Renal cortex interstitium (tissue), 15 donors: ENCODE data around the gene OR51A2. TPM values are rescaled to one million over a fixed set of nuclear protein-coding genes. Genes with fewer than 3 reads are reported as not detected.
"Not testable (repeated sequence)": the region's sequence is repeated elsewhere in the genome, so short reads cannot be mapped to it uniquely, and the experiment has no call there.

Experiments used
- DNase-seq, 11 donors: peaks; one replicate each; pipeline ENCODE4 v3.0.0-alpha.2; 2013; ENCODE audit warnings: low read depth in 9 of 11, low spot score in 4 of 11; ENCODE audit errors: extremely low read depth in 1 of 11
- long read RNA-seq, 16 experiments: transcript quantifications; one replicate each; lab custom pipeline, GENCODE V29; 2026
- polyA plus RNA-seq, 3 donors: library from polyadenylated mRNA; unstranded; fragments of 120-200 nt; gene quantifications; one replicate each; pipeline ENCODE4 v1.2.1, GENCODE V29; 2013; ENCODE audit not compliant: insufficient read length in 3 of 3

Gene OR51A2, protein sequence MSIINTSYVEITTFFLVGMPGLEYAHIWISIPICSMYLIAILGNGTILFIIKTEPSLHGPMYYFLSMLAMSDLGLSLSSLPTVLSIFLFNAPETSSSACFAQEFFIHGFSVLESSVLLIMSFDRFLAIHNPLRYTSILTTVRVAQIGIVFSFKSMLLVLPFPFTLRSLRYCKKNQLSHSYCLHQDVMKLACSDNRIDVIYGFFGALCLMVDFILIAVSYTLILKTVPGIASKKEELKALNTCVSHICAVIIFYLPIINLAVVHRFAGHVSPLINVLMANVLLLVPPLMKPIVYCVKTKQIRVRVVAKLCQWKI
- not detected for polyA plus RNA-seq
- long read RNA-seq, donor 1: 0 reads
- long read RNA-seq, donor 2: 0 reads
- long read RNA-seq, donor 3: 0 reads
- long read RNA-seq, donor 4: 0 reads
- long read RNA-seq, donor 5: 0 reads
- long read RNA-seq, donor 6: 0 reads
- long read RNA-seq, donor 7: 0 reads
- long read RNA-seq, donor 8: 0 reads
- long read RNA-seq, donor 9: 0 reads
- long read RNA-seq, donor 10: 0 reads
- long read RNA-seq, donor 11: 0 reads
- long read RNA-seq, donor 12: 0 reads
- long read RNA-seq, donor 13: 0 reads
- long read RNA-seq, donor 14: 0 reads
- long read RNA-seq, donor 15: 0 reads
- long read RNA-seq, donor 16: 0 reads

DNA sequence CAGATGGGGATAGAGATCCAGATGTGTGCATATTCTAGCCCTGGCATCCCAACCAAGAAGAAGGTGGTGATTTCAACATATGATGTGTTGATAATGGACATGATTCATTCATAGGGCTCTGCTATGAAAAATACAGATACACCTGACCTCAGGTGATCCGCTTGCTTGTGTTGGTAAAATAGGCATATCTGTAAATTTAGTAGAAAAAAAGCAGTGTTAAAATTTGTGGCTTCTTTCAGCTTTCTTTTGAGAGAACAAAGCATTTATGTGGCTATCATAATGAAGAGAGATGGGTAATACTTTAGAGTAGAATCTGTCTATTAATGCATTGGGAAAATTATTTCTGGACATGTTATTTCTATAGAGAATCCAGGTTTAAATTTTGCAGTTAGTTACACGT is at the start of gene OR51A2:
Gene OR51A2, minus strand, starts transcription at position 101 of the 400 bp plus-strand sequence. Its CDS starts 0 bp downstream, at position 101.
- DNase-seq: not testable (repeated sequence)

DNA sequence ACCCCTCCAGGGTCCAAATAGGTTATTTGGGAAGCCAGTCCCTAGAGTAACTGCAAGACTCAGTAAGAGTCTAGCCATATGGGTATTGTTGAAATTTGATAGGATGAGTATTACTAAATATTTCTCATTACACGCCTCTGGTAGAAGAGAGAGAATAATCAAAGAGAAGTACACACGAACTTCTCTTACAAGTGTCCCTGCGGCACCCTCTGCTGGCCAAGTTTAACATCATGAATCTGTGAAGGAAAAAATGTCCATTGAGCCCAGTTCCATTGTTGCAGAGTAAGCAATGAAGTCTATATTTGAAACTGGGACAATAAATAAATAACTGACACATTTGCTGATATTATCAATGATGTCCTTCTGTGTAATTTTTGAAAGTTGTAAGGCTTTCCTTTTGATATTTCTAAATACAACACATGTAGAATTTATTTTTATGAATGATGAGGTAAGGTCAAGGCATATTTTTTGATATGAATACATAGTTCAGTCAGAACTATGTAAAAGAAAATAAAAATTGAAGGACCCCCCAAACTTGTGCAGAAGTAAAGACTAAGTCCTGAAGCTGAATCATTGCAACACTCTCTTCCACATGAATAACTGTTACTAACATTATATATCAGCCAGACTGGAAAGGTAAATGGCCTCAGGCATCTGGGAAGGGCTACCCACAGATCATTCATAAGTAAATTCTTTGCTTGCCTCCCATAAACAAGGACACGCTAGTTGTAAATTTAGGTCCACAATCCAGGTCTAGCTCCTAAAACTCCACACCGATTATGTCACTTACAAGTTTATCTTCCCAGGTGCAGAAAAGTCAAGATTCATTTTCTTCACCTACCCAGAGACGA is 49.1 kb upstream of the OR51A2 start:
- peak; percentile 29 to 64 (median 47) for DNase-seq

GRCh38 chr11:4994551-4994950 is 39.0 kb upstream of the OR51A2 start, which contains the start of gene OR51L1:
Gene OR51L1, plus strand, starts transcription at chr11:4994851. Its CDS starts 4,132 bp downstream, at chr11:4998983.
- no peak for DNase-seq

DNA sequence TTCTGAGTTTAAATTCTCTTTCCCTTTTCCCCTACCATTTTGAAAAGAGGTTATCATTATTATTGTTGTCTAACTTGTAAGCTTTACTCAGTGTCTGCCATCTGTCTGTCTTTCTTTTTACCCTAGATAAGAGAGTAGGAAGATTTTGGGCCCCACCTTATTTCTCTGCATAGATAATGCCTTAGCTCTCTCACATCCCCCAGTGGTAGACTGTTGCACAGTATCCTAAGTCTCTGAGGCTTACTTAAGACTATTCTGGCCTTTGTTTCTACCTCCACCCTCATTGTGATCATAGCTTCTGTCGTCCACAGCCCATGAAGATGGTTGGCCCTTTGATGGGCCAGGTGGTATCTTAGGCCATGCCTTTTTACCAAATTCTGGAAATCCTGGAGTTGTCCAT is 35.5 kb upstream of the OR51A2 start:
- no peak for DNase-seq

- peak; percentile 31 to 78 (median 61) for DNase-seq
Observed at GRCh38 chr11:4983841-4984240, 28.3 kb upstream of the OR51A2 start.

- DNase-seq: no peak
Observed at GRCh38 chr11:4982678-4983077, 27.2 kb upstream of the OR51A2 start.

GRCh38 chr11:4979036-4979435 is 23.5 kb upstream of the OR51A2 start:
- no peak for DNase-seq

DNA sequence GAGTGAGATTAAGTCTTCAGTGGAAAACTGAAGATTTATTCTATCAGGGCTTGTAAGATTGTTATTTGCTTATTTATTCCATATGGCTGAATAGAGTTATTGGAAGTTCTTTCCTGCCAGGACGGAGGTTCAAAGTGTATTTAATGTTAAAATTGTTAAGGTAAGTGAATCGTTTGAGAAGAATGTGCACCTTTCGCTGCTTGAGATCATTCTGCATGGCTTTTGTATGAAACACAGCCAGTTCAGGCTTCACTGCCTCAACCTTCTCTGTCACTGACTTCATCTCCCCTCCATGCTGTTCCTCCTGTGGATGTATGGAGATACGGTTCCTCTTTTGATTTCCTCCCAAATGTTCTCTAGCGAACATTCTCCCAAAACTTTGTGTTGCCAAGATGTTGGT is 19.9 kb upstream of the OR51A2 start:
- no peak for DNase-seq

GRCh38 chr11:4962816-4963215 is 7.3 kb upstream of the OR51A2 start:
- no peak for DNase-seq

DNA sequence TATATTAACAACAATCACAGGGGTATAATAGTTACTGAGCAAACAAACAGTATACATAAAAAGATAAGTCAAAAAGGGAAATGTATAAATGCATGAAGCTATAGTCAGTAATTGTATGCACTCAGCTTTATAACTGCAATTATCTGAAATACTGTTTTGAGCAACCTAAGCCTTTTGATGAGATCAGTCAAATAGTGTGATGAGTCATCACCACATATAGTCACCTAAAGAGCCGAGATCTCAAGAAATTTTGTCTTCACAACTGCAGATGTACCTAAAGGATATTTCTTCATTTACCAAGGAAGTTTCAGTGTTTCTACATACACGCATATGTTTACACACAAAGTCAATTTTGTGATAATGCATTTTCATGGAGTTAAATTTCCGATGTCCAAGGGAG is 5.4 kb upstream of the OR51A2 start:
- no peak for DNase-seq

GRCh38 chr11:4957396-4957795 is 1.9 kb upstream of the OR51A2 start:
- no peak for DNase-seq

GRCh38 chr11:4947505-4947904 is 8.0 kb downstream of the OR51A2 start, which contains the start of gene OR51A4:
Gene OR51A4, minus strand, starts transcription at chr11:4947605. Its CDS starts 505 bp downstream, at chr11:4947100.
- DNase-seq: no peak

DNA sequence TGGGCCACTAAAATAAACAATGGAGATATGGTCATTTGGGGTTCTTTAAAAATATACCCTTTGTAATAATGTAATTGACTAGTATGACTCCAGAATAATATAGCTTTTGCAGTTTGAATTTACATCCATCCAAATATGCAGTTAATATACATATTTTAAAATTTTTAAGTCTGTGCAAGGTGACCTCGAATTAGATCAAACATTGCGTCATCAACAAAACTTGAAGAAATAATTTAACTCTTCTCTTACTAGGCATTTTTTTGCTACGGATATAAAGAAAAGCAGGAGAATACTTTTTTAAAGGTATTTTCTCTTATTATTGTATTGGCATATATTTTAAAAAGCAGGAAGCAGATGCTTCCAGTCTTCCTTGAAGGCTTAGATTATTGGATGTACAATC is 18.8 kb downstream of the OR51A2 start:
- no peak for DNase-seq

- DNase-seq: no peak
Observed at GRCh38 chr11:4932751-4933150, 22.8 kb downstream of the OR51A2 start.

- DNase-seq: no peak
Observed at GRCh38 chr11:4926608-4927007, 28.9 kb downstream of the OR51A2 start.

- DNase-seq: no peak
Observed at GRCh38 chr11:4924239-4924638, 31.3 kb downstream of the OR51A2 start, which contains the start of gene OR51G1. Gene OR51G1, minus strand, starts transcription at chr11:4924339. Its CDS starts 0 bp downstream, at chr11:4924339.

GRCh38 chr11:4922304-4922703 is 33.2 kb downstream of the OR51A2 start:
- DNase-seq: no peak

GRCh38 chr11:4921796-4922195 is 33.7 kb downstream of the OR51A2 start:
- no peak for DNase-seq

DNA sequence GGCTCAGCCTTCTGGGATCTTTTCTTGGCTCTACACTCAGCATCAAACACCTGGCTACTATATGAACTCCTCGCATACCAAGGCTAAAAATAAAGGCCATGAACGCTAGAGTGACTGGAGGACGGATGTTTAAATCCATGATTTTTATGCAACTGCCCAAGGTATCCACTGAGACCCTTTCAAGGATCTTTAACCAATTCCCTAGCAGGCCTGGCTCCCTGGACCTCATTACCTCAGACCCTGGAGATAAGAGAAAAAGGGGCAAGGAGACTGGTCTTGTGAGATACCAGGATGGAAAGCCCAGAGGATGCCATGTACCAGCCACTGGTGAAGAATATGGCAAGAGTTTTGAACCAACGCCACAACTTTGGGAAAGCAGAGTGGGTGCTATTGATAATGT is 36.3 kb downstream of the OR51A2 start, which contains the start of gene OR51G2:
Gene OR51G2, minus strand, starts transcription at position 101 of the 400 bp plus-strand sequence. CDS start 3,687 bp downstream, outside the sequence.
- DNase-seq: no peak
